Transverse colon (tissue), 3 donors: ENCODE results near the gene TSPAN32.

Experiments
- POLR2A ChIP-seq: fragments of 450-650 bp; IDR thresholded peaks from one replicate; pipeline ENCODE4 v1.6.1; 2016; ENCODE audit warnings: antibody characterized with exemption, mild to moderate bottlenecking, moderate library complexity
- TF ChIP-seq, protein P1 (sequence below), 5 experiments: fragments of 200-600 bp in 3 of 5; fragments of 450-650 bp in 2 of 5; sonication (generic) in 3 of 5; IDR thresholded peaks; 1 replicate in 2 of 5; 2 replicates in 3 of 5; pipeline ENCODE4 v1.5.1; 2016 to 2017; ENCODE audit warnings: antibody characterized with exemption in 5 of 5, inconsistent platforms in 3 of 5, mild to moderate bottlenecking in 2 of 5, moderate library complexity in 1 of 5

GRCh38 chr11:2325123-2325522, 23.3 kb downstream of the TSPAN32 start:
- no peak for TF ChIP-seq POLR2A
- TF ChIP-seq, protein P1, sequence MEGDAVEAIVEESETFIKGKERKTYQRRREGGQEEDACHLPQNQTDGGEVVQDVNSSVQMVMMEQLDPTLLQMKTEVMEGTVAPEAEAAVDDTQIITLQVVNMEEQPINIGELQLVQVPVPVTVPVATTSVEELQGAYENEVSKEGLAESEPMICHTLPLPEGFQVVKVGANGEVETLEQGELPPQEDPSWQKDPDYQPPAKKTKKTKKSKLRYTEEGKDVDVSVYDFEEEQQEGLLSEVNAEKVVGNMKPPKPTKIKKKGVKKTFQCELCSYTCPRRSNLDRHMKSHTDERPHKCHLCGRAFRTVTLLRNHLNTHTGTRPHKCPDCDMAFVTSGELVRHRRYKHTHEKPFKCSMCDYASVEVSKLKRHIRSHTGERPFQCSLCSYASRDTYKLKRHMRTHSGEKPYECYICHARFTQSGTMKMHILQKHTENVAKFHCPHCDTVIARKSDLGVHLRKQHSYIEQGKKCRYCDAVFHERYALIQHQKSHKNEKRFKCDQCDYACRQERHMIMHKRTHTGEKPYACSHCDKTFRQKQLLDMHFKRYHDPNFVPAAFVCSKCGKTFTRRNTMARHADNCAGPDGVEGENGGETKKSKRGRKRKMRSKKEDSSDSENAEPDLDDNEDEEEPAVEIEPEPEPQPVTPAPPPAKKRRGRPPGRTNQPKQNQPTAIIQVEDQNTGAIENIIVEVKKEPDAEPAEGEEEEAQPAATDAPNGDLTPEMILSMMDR (IDR thresholded peaks at IDR 0.05), result no peak
